Ovary (tissue), 9 donors: ENCODE results near the gene AP1M2. TPM values are rescaled to one million over a fixed set of nuclear protein-coding genes. Genes with fewer than 3 reads are reported as not detected.
"Not testable (repeated sequence)": the region's sequence is repeated elsewhere in the genome, so short reads cannot be mapped to it uniquely, and the experiment has no call there.

ENCODE experiments used
- DNase-seq, 5 donors: peaks; one replicate each; pipeline ENCODE4 v3.0.0-alpha.2; 2019 to 2020
- H3K27ac ChIP-seq, 2 donors: fragments of 200-600 bp; one replicate each; pipeline versions ENCODE4 v1.5.1 to v1.8.0; 2019 to 2022
- H3K27me3 ChIP-seq: fragments of 200-600 bp; one replicate; pipeline ENCODE4 v1.8.0; 2022
- H3K36me3 ChIP-seq: fragments of 200-600 bp; sonication (generic); one replicate; pipeline ENCODE4 v1.5.1; 2019
- H3K4me1 ChIP-seq: one replicate; pipeline ENCODE4 v1.8.1; 2013; ENCODE audit warnings: mild to moderate bottlenecking, moderate library complexity; ENCODE audit not compliant: insufficient read depth
- H3K4me3 ChIP-seq: fragments of 200-600 bp; sonication (generic); one replicate; pipeline ENCODE4 v1.5.1; 2017
- H3K9me3 ChIP-seq, 2 donors: fragments of 200-600 bp in 1 of 2; sonication (generic) in 1 of 2; one replicate each; pipeline versions ENCODE4 v1.5.1 to v1.8.1; 2013 to 2019; ENCODE audit warnings: mild to moderate bottlenecking in 1 of 2, moderate library complexity in 1 of 2
- EP300 ChIP-seq: sonication (generic); formaldehyde crosslinking; IDR thresholded peaks from one replicate; pipeline ENCODE4 v1.6.1; 2017; ENCODE audit warnings: antibody characterized with exemption
- POLR2A ChIP-seq: fragments of 450-650 bp; IDR thresholded peaks from one replicate; pipeline ENCODE4 v1.6.1; 2017; ENCODE audit warnings: antibody characterized with exemption, mild to moderate bottlenecking, moderate library complexity
- WGBS, 3 donors: extraction: QIAGEN DNeasy Blood & Tissue Kit in 1 of 3; methylation state at CpG; one replicate each; pipeline versions ENCODE4 v1.1.5 to v1.1.7; 2013 to 2017; 5-methylcytosine and 5-hydroxymethylcytosine counted together
- intact Hi-C, 4 donors: fragments of 100-400 bp; cut with DNase I; formaldehyde crosslinking; loops; one replicate each; pipeline versions ENCODE4 v1.11.0 to v1.15.1; 2022 to 2023
- polyA plus RNA-seq, 2 donors: library from polyadenylated mRNA; stranded (reverse); fragments of 200-250 nt in 1 of 2; fragments of 350-450 nt in 1 of 2; fragmentation: Illumina TruSeq in 1 of 2; extraction: RNeasy Lipid Tissue Mini Kit (QIAGEN cat#74804) in 1 of 2; gene quantifications; one replicate each; pipeline ENCODE4 v1.2.3, GENCODE V29; 2013 to 2014
- total RNA-seq, 7 donors: library from RNA; depleted of rRNA in 2 of 7; stranded (reverse); fragments of >200 nt in 2 of 7; fragmentation: NEBNext Ultra II Directional in 3 of 7; extraction: Animal tissue kit (Norgen Biotek cat#: 25700) in 3 of 7; gene quantifications; one replicate each; pipeline versions ENCODE4 v1.1.0 to v1.2.4, GENCODE V29; 2016 to 2023
- TF ChIP-seq, protein P1 (sequence below), 3 donors: fragments of 450-650 bp in 2 of 3; fragments of 200-600 bp in 1 of 3; IDR thresholded peaks; one replicate each; pipeline versions ENCODE4 v1.5.1 to v1.8.0; 2016 to 2022; ENCODE audit warnings: antibody characterized with exemption in 3 of 3, mild to moderate bottlenecking in 1 of 3
- donor health status: DM: no; HTN: no; CAD: no; lungs with moderate emphysema.
- donor health status: DM: no; HTN: no; CAD: no.
- donor health status: Bipolar disorder and iron deficiency.
- donor health status: DM: yes; HTN: yes; CAD: no.
- donor health status: DM: no; HTN: no; CAD: no.
- donor health status: DM: yes; HTN: yes; CAD: no.

Gene AP1M2
- total and polyA plus RNA-seq, 9 donors = 0.19 to 45.5 (median 2.9) TPM; not detected in 1

- no peaks in the 10 kb centered on the region for H3K27me3 ChIP-seq
- no peaks in the 10 kb centered on the region for H3K36me3 ChIP-seq
- WGBS, 3 donors = 66 to 78% (median 76%) methylated on average over 6 of the region's 6 CpGs
- H3K4me1 ChIP-seq = no peaks in the 10 kb centered on the region
- no peak for DNase-seq
- no peak for TF ChIP-seq EP300
- no peak for TF ChIP-seq POLR2A
- TF ChIP-seq, protein P1, sequence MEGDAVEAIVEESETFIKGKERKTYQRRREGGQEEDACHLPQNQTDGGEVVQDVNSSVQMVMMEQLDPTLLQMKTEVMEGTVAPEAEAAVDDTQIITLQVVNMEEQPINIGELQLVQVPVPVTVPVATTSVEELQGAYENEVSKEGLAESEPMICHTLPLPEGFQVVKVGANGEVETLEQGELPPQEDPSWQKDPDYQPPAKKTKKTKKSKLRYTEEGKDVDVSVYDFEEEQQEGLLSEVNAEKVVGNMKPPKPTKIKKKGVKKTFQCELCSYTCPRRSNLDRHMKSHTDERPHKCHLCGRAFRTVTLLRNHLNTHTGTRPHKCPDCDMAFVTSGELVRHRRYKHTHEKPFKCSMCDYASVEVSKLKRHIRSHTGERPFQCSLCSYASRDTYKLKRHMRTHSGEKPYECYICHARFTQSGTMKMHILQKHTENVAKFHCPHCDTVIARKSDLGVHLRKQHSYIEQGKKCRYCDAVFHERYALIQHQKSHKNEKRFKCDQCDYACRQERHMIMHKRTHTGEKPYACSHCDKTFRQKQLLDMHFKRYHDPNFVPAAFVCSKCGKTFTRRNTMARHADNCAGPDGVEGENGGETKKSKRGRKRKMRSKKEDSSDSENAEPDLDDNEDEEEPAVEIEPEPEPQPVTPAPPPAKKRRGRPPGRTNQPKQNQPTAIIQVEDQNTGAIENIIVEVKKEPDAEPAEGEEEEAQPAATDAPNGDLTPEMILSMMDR (IDR thresholded peaks at IDR 0.05) = no peak
- H3K9me3 ChIP-seq = no peaks in the 10 kb centered on the region
- intact Hi-C loops = no loop called here
- H3K4me3 ChIP-seq = no peak overlapping the region
- no peak overlapping the region for H3K27ac ChIP-seq
Measured at GRCh38 chr19:10575011-10575716, 11.9 kb downstream of the AP1M2 start.

DNA sequence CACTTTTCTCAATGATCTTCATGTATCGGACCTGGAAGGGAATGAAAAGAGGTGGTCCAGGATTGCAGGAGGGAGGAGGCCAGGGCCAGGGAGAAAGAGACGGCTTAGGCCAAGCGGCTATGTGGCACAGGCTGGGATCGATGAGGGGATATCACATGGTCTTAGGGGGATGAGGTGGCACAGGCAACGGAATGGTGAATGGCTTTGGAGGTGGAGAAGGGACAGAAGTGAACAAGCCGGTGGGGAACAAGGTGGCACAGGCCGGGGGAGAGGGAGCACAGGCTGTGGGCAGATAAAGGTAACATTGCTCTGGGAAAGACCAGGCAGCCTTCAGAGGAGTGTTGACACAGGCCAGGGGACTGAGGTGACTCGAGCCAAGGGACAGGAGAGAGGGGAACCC lies 12.7 kb downstream of the AP1M2 start:
- TF ChIP-seq POLR2A (no peak), EP300 (no peak)
- TF ChIP-seq, protein P1 (IDR thresholded peaks at IDR 0.05) = no peak
- 75 to 77% (median 77%) methylated on average over 8 of the region's 8 CpGs for WGBS, 3 donors
- intact Hi-C loops = loop anchor here in 1 of 4 donors (5.0 kb wide), 1 partner anchor 92 kb away; no protein-coding TSS in a partner anchor

GRCh38 chr19:10573793-10574192 lies 13.3 kb downstream of the AP1M2 start:
- H3K9me3 ChIP-seq, H3K27me3 ChIP-seq, H3K36me3 ChIP-seq, H3K4me3 ChIP-seq, DNase-seq, H3K4me1 ChIP-seq, H3K27ac ChIP-seq: not testable (repeated sequence)
- intact Hi-C loops = loop anchor here in 1 of 4 donors (5.0 kb wide), 1 partner anchor 91 kb away; no protein-coding TSS in a partner anchor
- 83 to 87% (median 85%) methylated on average over 6 of the region's 6 CpGs for WGBS, 3 donors

More for the DNA sequence above, 12.7 kb downstream of the AP1M2 start:
- no peaks in the 10 kb centered on the region for H3K9me3 ChIP-seq
- no peak overlapping the region for H3K4me3 ChIP-seq
- H3K4me1 ChIP-seq = peaks cover under 1% of the 10 kb centered on the region
- DNase-seq = no peak
- no peak overlapping the region for H3K27ac ChIP-seq
- H3K36me3 ChIP-seq = no peaks in the 10 kb centered on the region
- H3K27me3 ChIP-seq = no peaks in the 10 kb centered on the region

DNA sequence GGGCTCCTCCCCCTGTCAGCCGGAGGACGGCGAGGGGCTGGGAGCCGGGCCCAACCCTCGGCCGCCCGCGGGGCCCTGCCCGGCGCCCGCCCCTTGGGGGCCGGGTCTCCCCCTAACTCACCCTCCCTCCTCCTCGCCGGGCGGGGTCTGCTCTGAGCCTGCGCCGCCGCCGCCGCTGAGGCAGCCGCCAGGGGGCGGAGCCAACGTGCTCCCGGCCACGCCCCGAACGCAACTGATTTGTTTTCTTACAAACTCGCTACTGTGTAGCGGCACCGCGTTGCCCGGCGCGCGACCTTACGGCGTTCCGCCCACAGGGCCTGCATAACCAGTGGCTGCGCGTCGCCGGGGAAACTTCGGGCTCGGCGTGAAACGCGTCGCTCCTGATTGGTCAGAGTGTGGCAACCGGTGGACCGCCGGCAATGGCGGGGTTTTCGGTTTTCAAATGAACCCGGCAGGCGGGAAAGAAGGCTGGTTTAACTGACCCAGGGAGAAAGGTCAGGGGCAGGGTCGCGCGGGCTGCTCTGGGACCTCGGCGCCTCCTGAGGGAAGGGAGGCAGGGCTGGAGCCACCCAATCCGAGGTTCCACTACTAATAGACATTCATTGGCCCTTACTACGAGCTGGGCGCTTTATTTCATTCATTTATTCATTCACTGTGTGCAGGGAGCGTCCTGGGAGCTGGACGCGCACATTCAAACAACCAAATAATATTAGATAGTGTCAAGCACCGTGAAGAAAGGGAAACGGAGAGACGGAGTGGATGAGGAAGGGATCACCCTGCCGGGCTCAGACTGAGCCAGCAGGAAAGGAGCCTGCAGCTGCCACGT lies 18.1 kb downstream of the AP1M2 start, which contains the start of gene CDKN2D:
Gene CDKN2D, minus strand, starts transcription at position 154 of the 826 bp plus-strand sequence. CDS start 326 bp downstream, outside the sequence.
- H3K4me1 ChIP-seq = peaks cover 7% of the 10 kb centered on the region
- TF ChIP-seq, protein P1 (IDR thresholded peaks at IDR 0.05) = peak; percentile 17 to 86 (median 72)
- peak; percentile 89 for TF ChIP-seq POLR2A
- TF ChIP-seq EP300 = no peak
- H3K27me3 ChIP-seq = no peaks in the 10 kb centered on the region
- H3K27ac ChIP-seq = peak within 1 kb of the TSS; percentile 10 to 64
- peak; percentile 99 to 100 (median 99) for DNase-seq
- WGBS, 3 donors = 0% methylated on average over 54 to 71 of the region's 71 CpGs
- no peaks in the 10 kb centered on the region for H3K9me3 ChIP-seq
- intact Hi-C loops = loop anchor here in 2 of 4 donors (5.0 to 10.0 kb wide), 2 partner anchors 67 to 164 kb away; partner anchors contain the start of genes CDC37 (in 1 of the 2) and KEAP1 (in 1 of the 2)
- no peaks in the 10 kb centered on the region for H3K36me3 ChIP-seq
- H3K4me3 ChIP-seq = peak within 1 kb of the TSS; percentile 45
